Endodermal cell (in vitro differentiated cells): ENCODE results near the gene SZRD1. TPM values are rescaled to one million over a fixed set of nuclear protein-coding genes. Genes with fewer than 3 reads are reported as not detected.

Experiments used
- DNase-seq: peaks from one replicate; pipeline ENCODE4 v3.0.0-alpha.2; 2017
- H3K27ac ChIP-seq: 2 replicates; pipeline ENCODE4 v1.5.1; 2013; ENCODE audit warnings: mild to moderate bottlenecking, low read depth, low read length, moderate library complexity
- H3K27me3 ChIP-seq: 2 replicates; pipeline ENCODE4 v1.6.1; 2013; ENCODE audit warnings: mild to moderate bottlenecking, low read length, moderate library complexity; ENCODE audit not compliant: insufficient read depth, control insufficient read depth, poor library complexity, severe bottlenecking
- H3K36me3 ChIP-seq: 2 replicates; pipeline ENCODE4 v1.7.0; 2013; ENCODE audit warnings: mild to moderate bottlenecking, low read length, moderate library complexity; ENCODE audit not compliant: control insufficient read depth, insufficient read depth
- H3K4me1 ChIP-seq: one replicate; pipeline ENCODE4 v1.7.0; 2013; ENCODE audit warnings: low read length; ENCODE audit not compliant: control insufficient read depth, insufficient read depth
- H3K4me3 ChIP-seq: 2 replicates; pipeline ENCODE4 v1.5.1; 2013; ENCODE audit warnings: mild to moderate bottlenecking, low read length, moderate library complexity
- H3K9ac ChIP-seq: 2 replicates; pipeline ENCODE4 v1.6.1; 2013; ENCODE audit warnings: mild to moderate bottlenecking, low read length, moderate library complexity; ENCODE audit not compliant: poor library complexity, severe bottlenecking; ENCODE audit errors: extremely low read depth
- H3K9me3 ChIP-seq: 2 replicates; pipeline ENCODE4 v1.6.1; 2013; ENCODE audit warnings: mild to moderate bottlenecking, low read length, moderate library complexity; ENCODE audit not compliant: control insufficient read depth
- H3K27ac Mint-ChIP-seq: 2 replicates; pipeline ENCODE4 v1.8.0; 2020; ENCODE audit warnings: mixed read lengths
- H3K27me3 Mint-ChIP-seq: 2 replicates; pipeline ENCODE4 v1.8.0; 2021; ENCODE audit warnings: mild to moderate bottlenecking, mixed read lengths; ENCODE audit not compliant: insufficient read depth
- H3K36me3 Mint-ChIP-seq: 2 replicates; pipeline ENCODE4 v1.8.0; 2020; ENCODE audit warnings: low read depth, mixed read lengths
- H3K4me1 Mint-ChIP-seq: 2 replicates; pipeline ENCODE4 v1.8.0; 2020; ENCODE audit warnings: mixed read lengths
- H3K4me3 Mint-ChIP-seq: 2 replicates; pipeline ENCODE4 v1.8.0; 2020; ENCODE audit warnings: mild to moderate bottlenecking, moderate library complexity, mixed read lengths
- H3K9me3 Mint-ChIP-seq: 2 replicates; pipeline ENCODE4 v1.8.0; 2020; ENCODE audit warnings: mild to moderate bottlenecking, mixed read lengths
- WGBS, 2 experiments: methylation state at CpG; one replicate each; pipeline versions ENCODE4 v1.1.5 to v1.1.7; 2013; ENCODE audit warnings: missing lambda C conversion rate in 2 of 2, mixed read lengths in 1 of 2; ENCODE audit not compliant: insufficient coverage in 1 of 2, insufficient read length in 1 of 2; 5-methylcytosine and 5-hydroxymethylcytosine counted together
- long read RNA-seq, 4 experiments: library from polyadenylated mRNA in 2 of 4; library from RNA in 1 of 4; library from capped mRNA in 1 of 4; stranded (forward) in 3 of 4; unstranded in 1 of 4; transcript quantifications; one replicate each; pipeline ENCODE4 v2.0.0, GENCODE V29; 2020 to 2021; ENCODE audit warnings: inconsistent platforms in 1 of 4
- polyA plus RNA-seq, 2 experiments: library from polyadenylated mRNA; stranded (reverse); fragments of 50-300 nt; gene quantifications; one replicate each; pipeline ENCODE4 v1.2.3, GENCODE V29; 2013
- total RNA-seq, 2 donors: library from RNA; stranded (reverse); fragmentation: NEBNext Ultra II Directional in 1 of 2; extraction: Animal tissue kit (Norgen Biotek cat#: 25700) in 1 of 2; gene quantifications; 2 replicates in 1 of 2; 3 replicates in 1 of 2; pipeline ENCODE4 v1.2.1, GENCODE V29; 2021
- TF ChIP-seq, protein P1 (sequence below): fragments of 200-600 bp; sonication (generic); conservative IDR thresholded peaks from 2 replicates; pipeline ENCODE4 v1.5.0; 2021; ENCODE audit warnings: antibody characterized with exemption, mild to moderate bottlenecking

Gene SZRD1, protein sequence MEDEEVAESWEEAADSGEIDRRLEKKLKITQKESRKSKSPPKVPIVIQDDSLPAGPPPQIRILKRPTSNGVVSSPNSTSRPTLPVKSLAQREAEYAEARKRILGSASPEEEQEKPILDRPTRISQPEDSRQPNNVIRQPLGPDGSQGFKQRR
- total RNA-seq = 100 to 1,000 TPM; 111 to 118 TPM
- 81.7 TPM for polyA plus RNA-seq (2013, experiment 1 of 2)
- 86.2 TPM for polyA plus RNA-seq (2013, experiment 2 of 2)
- long read RNA-seq, experiment 1, transcript SZRD1-201 (4 exons, 3,636 nt) = minor isoform, 5 of 47 reads
- long read RNA-seq, experiment 1, transcript SZRD1-202 (3 exons, 3,447 nt) = major isoform, 9 of 47 reads
- long read RNA-seq, experiment 1, partial matches to known transcripts = 4 of 47 reads
- long read RNA-seq, experiment 1, other reads (novel, unspliced or antisense) = 22 of 47 reads
- long read RNA-seq, experiment 2, transcript SZRD1-210 (3 exons, 3,401 nt) = major isoform, 78 of 215 reads
- long read RNA-seq, experiment 2, transcript SZRD1-201 (4 exons, 3,636 nt) = minor isoform, 34 of 215 reads
- long read RNA-seq, experiment 2, transcript SZRD1-203 (4 exons, 892 nt) = minor isoform, 19 of 215 reads
- long read RNA-seq, experiment 2, transcript SZRD1-202 (3 exons, 3,447 nt) = minor isoform, 60 of 215 reads
- long read RNA-seq, experiment 2, partial matches to known transcripts = 2 of 215 reads
- long read RNA-seq, experiment 2, other reads (novel, unspliced or antisense) = 22 of 215 reads
- long read RNA-seq, experiment 3, transcript SZRD1-202 (3 exons, 3,447 nt) = major isoform, 54 of 149 reads
- long read RNA-seq, experiment 3, transcript SZRD1-203 (4 exons, 892 nt) = minor isoform, 14 of 149 reads
- long read RNA-seq, experiment 3, transcript SZRD1-210 (3 exons, 3,401 nt) = minor isoform, 46 of 149 reads
- long read RNA-seq, experiment 3, transcript SZRD1-201 (4 exons, 3,636 nt) = minor isoform, 15 of 149 reads
- long read RNA-seq, experiment 3, partial matches to known transcripts = 0 of 149 reads
- long read RNA-seq, experiment 3, other reads (novel, unspliced or antisense) = 20 of 149 reads
- long read RNA-seq, experiment 4, transcript SZRD1-201 (4 exons, 3,636 nt) = minor isoform, 9 of 35 reads
- long read RNA-seq, experiment 4, transcript SZRD1-210 (3 exons, 3,401 nt) = minor isoform, 10 of 35 reads
- long read RNA-seq, experiment 4, transcript SZRD1-202 (3 exons, 3,447 nt) = major isoform, 13 of 35 reads
- long read RNA-seq, experiment 4, partial matches to known transcripts = 0 of 35 reads
- long read RNA-seq, experiment 4, other reads (novel, unspliced or antisense) = 1 of 35 reads

DNA sequence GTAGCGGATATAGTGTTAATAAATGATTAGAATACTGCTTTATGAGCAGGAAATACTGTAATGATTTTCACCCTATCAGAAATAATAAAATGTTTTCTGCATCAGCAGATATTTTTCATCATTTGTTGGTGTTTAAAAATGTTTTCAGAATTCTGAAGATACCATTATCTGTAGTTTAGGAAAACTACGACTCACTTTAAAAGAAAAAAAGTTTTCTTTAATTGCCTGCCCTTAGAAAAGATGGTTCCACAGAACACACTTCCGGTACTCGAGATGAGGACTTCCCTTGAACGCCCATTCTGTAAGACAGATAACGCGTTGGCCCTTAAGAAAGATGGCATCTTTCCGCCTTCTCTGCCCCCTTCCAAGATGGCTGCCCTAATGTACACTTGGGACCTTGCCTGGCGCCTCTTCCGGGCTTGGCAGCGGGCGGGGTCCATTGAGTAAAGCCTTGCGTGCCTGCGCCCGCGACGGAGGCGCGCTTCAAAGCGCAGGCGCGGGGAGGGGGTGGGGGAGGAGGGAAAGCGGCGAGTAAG, at the start of gene SZRD1:
TSS of gene SZRD1 (plus strand) at position 521 of the 536 bp plus-strand sequence. CDS start 16 bp downstream, outside the sequence.
- peaks cover 7% of the 10 kb centered on the region for H3K4me1 ChIP-seq
- TF ChIP-seq, protein P1, sequence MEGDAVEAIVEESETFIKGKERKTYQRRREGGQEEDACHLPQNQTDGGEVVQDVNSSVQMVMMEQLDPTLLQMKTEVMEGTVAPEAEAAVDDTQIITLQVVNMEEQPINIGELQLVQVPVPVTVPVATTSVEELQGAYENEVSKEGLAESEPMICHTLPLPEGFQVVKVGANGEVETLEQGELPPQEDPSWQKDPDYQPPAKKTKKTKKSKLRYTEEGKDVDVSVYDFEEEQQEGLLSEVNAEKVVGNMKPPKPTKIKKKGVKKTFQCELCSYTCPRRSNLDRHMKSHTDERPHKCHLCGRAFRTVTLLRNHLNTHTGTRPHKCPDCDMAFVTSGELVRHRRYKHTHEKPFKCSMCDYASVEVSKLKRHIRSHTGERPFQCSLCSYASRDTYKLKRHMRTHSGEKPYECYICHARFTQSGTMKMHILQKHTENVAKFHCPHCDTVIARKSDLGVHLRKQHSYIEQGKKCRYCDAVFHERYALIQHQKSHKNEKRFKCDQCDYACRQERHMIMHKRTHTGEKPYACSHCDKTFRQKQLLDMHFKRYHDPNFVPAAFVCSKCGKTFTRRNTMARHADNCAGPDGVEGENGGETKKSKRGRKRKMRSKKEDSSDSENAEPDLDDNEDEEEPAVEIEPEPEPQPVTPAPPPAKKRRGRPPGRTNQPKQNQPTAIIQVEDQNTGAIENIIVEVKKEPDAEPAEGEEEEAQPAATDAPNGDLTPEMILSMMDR = no peak
- no peaks in the 10 kb centered on the region for H3K27me3 ChIP-seq
- Mint-ChIP-seq H3K27me3 (peaks cover 5% of the 10 kb centered on the region), H3K4me1 (peaks cover 15% of the 10 kb centered on the region), H3K4me3 (peak within 1 kb of the TSS; percentile 96), H3K36me3 (peaks cover 6% of the 10 kb centered on the region), H3K27ac (peak within 1 kb of the TSS; percentile 98), H3K9me3 (no peaks in the 10 kb centered on the region)
- H3K27ac ChIP-seq = peak within 1 kb of the TSS; percentile 92
- peak; percentile 99 for DNase-seq
- H3K9ac ChIP-seq = peak within 1 kb of the TSS; percentile 89
- peak within 1 kb of the TSS; percentile 91 for H3K4me3 ChIP-seq
- peaks cover 5% of the 10 kb centered on the region for H3K36me3 ChIP-seq
- 3 to 14% methylated on average over 7 to 24 of the region's 24 CpGs for WGBS, 2 experiments
- H3K9me3 ChIP-seq = no peaks in the 10 kb centered on the region

DNA sequence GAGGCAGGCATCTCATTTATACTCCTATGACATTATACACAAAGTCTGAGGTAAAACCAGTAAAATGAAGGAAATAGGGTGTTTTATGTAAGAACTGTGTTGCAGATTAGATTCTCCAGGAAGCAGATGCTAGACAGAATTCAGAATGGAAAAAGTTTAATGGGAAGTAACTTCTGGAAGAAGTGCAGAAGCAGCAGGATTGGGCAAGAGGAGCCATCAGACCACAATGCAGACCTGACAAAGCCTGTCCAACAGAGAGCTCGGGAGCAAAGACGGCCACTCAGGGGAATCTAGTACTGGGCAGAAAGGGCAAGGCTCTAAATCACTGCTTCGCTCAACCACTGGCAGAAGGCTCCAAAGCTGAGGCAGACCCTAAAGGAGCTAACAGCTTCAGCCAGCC, 48.5 kb upstream of the SZRD1 start:
- Histone ChIP-seq H3K36me3 (peaks cover 21% of the 10 kb centered on the region), H3K4me1 (no peaks in the 10 kb centered on the region), H3K9me3 (no peaks in the 10 kb centered on the region), H3K27ac (no peak overlapping the region), H3K9ac (no peak overlapping the region), H3K27me3 (no peaks in the 10 kb centered on the region), H3K4me3 (no peak overlapping the region)
- Mint-ChIP-seq H3K4me1 (no peaks in the 10 kb centered on the region), H3K27me3 (no peaks in the 10 kb centered on the region), H3K36me3 (peaks cover 8% of the 10 kb centered on the region), H3K27ac (no peak overlapping the region), H3K9me3 (no peaks in the 10 kb centered on the region), H3K4me3 (no peak overlapping the region)
- TF ChIP-seq, protein P1 = no peak
- 96 to 100% methylated on average over 2 to 3 of the region's 3 CpGs for WGBS, 2 experiments
- DNase-seq = no peak
